OCI-LY1 (cell line): ENCODE data around the gene RABGAP1L.

ENCODE experiments used
- H2AFZ ChIP-seq: fragments of 200-600 bp; sonication (generic), shearing (Covaris generic); 2 replicates; pipeline ENCODE4 v1.6.0; 2014; ENCODE audit warnings: antibody characterized with exemption, mild to moderate bottlenecking, low read length
- H3F3A ChIP-seq: fragments of 200-600 bp; sonication (generic), shearing (Covaris generic); 2 replicates; pipeline ENCODE4 v1.6.0; 2014; ENCODE audit warnings: mild to moderate bottlenecking, antibody characterized with exemption, low read length, moderate library complexity; ENCODE audit not compliant: insufficient read depth
- H3K27ac ChIP-seq: fragments of 200-600 bp; sonication (generic); 2 replicates; pipeline ENCODE4 v1.5.1; 2014; ENCODE audit warnings: low read length, mixed run types, mild to moderate bottlenecking, low read depth; ENCODE audit not compliant: poor library complexity, severe bottlenecking
- H3K27me3 ChIP-seq: fragments of 200-600 bp; sonication (generic); 2 replicates; pipeline ENCODE4 v1.6.0; 2014; ENCODE audit warnings: antibody characterized with exemption, mild to moderate bottlenecking, low read length, moderate library complexity; ENCODE audit not compliant: insufficient read depth
- H3K36me3 ChIP-seq: fragments of 200-600 bp; sonication (generic); 2 replicates; pipeline ENCODE4 v1.6.1; 2014; ENCODE audit warnings: mild to moderate bottlenecking, antibody characterized with exemption, low read length, moderate library complexity, mixed read lengths; ENCODE audit not compliant: insufficient read depth
- H3K4me1 ChIP-seq: fragments of 200-600 bp; sonication (generic); 2 replicates; pipeline ENCODE4 v1.5.1; 2014; ENCODE audit warnings: mild to moderate bottlenecking, low read length, moderate library complexity; ENCODE audit not compliant: insufficient read depth, severe bottlenecking
- H3K4me2 ChIP-seq: fragments of 200-600 bp; sonication (generic), shearing (Covaris generic); 2 replicates; pipeline ENCODE4 v1.6.1; 2014; ENCODE audit warnings: low read length
- H3K4me3 ChIP-seq: fragments of 200-600 bp; sonication (generic); 2 replicates; pipeline ENCODE4 v1.5.1; 2014; ENCODE audit warnings: low read length, low read depth, mild to moderate bottlenecking, mixed read lengths; ENCODE audit not compliant: poor library complexity, severe bottlenecking
- H3K79me2 ChIP-seq: fragments of 200-600 bp; shearing (Covaris generic); 2 replicates; pipeline ENCODE4 v1.6.1; 2016; ENCODE audit warnings: mixed run types, low read length, mixed read lengths; ENCODE audit not compliant: insufficient read depth
- H3K9ac ChIP-seq: fragments of 200-600 bp; sonication (generic), shearing (Covaris generic); 2 replicates; pipeline ENCODE4 v1.6.1; 2014; ENCODE audit warnings: mild to moderate bottlenecking, low read length, mixed read lengths
- H3K9me2 ChIP-seq: fragments of 200-600 bp; sonication (generic), shearing (Covaris generic); 2 replicates; pipeline ENCODE4 v1.6.1; 2014; ENCODE audit warnings: low read depth, mild to moderate bottlenecking, low read length, mixed read lengths
- H3K9me3 ChIP-seq: fragments of 200-600 bp; shearing (Covaris generic); 2 replicates; pipeline ENCODE4 v1.6.1; 2014; ENCODE audit warnings: low read length, mixed read lengths
- H4K20me1 ChIP-seq: fragments of 200-600 bp; sonication (generic), shearing (Covaris generic); 2 replicates; pipeline ENCODE4 v1.6.0; 2016; ENCODE audit warnings: mild to moderate bottlenecking, low read length; ENCODE audit not compliant: insufficient read depth
- CTCF ChIP-seq: fragments of 200-600 bp; sonication (generic), shearing (Covaris generic); IDR thresholded peaks from 2 replicates; pipeline ENCODE4 v1.5.1; 2017; ENCODE audit warnings: mild to moderate bottlenecking, antibody characterized with exemption, low read length, moderate library complexity, mixed read lengths
- EZH2 ChIP-seq: fragments of 200-600 bp; sonication (generic), shearing (Covaris generic); IDR thresholded peaks from 2 replicates; pipeline ENCODE4 v1.8.0; 2017; ENCODE audit warnings: borderline replicate concordance, mixed run types, mild to moderate bottlenecking, antibody characterized with exemption, low read length, moderate library complexity, mixed read lengths

RABGAP1L gene

DNA sequence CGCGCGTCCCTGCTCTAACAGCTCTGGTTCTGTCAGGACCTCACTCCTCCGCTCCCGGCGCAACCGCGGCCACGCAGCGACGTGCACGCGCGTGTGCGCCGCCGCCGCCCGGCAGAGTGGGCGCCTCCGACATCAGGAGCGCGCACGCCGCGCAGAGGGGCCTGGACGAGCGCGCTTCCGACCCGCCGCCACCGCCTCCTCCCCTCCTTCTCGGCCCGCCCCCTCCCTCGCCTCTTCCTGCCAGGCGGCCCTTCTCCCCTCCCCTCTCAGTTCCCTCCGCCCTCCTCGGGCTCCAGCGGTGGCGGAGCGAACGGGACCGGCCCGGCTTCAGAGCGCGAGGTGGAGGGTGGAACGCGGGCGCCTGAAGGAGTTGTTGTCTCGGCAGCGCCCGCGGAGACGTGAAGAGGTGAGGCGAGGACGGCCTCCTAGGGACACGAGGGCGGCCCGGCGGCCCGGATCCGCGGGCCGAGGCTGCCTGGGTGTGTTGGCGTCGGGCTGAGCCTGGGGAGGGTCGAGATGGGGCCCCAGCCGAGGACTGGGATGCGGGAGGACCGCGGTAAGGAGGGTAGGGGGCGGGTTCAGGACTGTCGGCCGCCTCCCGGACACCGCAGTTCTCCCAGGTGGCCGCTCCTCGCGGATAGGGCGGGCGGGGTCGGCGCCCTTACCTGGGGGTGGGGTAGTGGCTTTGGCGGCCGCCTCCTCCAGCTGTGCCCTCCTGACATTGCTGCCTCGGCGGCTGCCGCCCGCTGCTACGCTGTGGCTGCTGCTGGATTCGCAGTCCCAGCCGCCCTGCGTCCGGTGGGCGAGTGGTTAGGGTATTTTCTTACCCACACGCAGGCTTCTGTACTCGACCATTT lies at the start of gene RABGAP1L:
Gene RABGAP1L (plus strand): TSS at position 269 of the 857 bp plus-strand sequence.
- no peaks in the 10 kb centered on the region for H3K9me3 ChIP-seq
- H3K79me2 ChIP-seq, result peaks cover 37% of the 10 kb centered on the region
- peak within 1 kb of the TSS; percentile 83 for H3K27ac ChIP-seq
- H3K36me3 ChIP-seq, result no peaks in the 10 kb centered on the region
- peak within 1 kb of the TSS; percentile 79 for H3K9ac ChIP-seq
- H3K9me2 ChIP-seq, result no peaks in the 10 kb centered on the region
- H3K4me3 ChIP-seq, result peak within 1 kb of the TSS; percentile 92
- H4K20me1 ChIP-seq, result no peaks in the 10 kb centered on the region
- TF ChIP-seq CTCF (no peak), EZH2 (no peak)
- no peaks in the 10 kb centered on the region for H3K27me3 ChIP-seq
- no peak within 1 kb of the TSS for H2AFZ ChIP-seq
- peaks cover 62% of the 10 kb centered on the region for H3K4me1 ChIP-seq
- peak within 1 kb of the TSS; percentile 94 for H3K4me2 ChIP-seq
- no peaks in the 10 kb centered on the region for H3F3A ChIP-seq

- Histone ChIP-seq H3K4me2 (no peak overlapping the region), H3F3A (no peaks in the 10 kb centered on the region), H3K27me3 (no peaks in the 10 kb centered on the region), H3K9me2 (no peaks in the 10 kb centered on the region), H4K20me1 (no peaks in the 10 kb centered on the region), H3K9me3 (no peaks in the 10 kb centered on the region), H2AFZ (no peak overlapping the region), H3K4me1 (peaks cover 12% of the 10 kb centered on the region), H3K4me3 (no peak overlapping the region), H3K27ac (no peak overlapping the region), H3K79me2 (no peaks in the 10 kb centered on the region), H3K36me3 (no peaks in the 10 kb centered on the region), H3K9ac (no peak overlapping the region)
- TF ChIP-seq CTCF, result no peak
- no peak for TF ChIP-seq EZH2
These were observed 49.3 kb upstream of the RABGAP1L start for GRCh38 chr1:174110053-174110452.

DNA sequence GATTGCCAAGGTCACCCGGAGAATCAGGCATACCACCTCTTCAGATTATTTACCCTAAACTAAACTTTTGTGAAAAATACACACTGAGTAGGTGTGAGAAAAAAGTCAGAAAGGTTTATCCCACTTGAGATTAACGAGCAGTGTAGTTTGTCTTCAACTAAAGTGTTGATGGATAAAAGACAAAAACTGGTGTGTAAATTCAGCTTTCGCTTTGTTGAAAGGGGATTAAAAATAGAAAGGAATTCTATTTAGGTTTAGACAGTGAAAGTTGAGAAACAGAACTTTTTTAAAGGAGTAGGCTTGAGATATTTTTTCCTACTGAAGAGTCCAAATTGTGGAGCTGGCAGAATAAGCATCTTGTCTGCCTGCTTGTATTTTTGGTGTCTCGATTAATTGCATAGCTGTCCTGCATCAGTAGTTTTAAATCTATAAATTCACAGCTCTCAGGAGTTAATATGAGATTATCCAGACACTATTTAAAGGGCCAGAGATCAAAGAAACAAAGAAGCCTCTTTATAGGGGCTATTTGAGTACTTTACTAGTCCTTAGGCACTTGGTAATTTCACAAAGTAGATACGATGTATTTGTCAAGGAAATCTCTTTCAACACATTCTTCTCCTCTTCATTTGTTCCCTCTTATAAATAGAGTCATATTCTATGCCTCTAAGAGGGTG lies 46.7 kb upstream of the RABGAP1L start:
- Histone ChIP-seq H4K20me1 (no peaks in the 10 kb centered on the region), H3K36me3 (no peaks in the 10 kb centered on the region), H3K27ac (no peak overlapping the region), H3K79me2 (no peaks in the 10 kb centered on the region), H3K9me2 (no peaks in the 10 kb centered on the region), H3K4me1 (peaks cover 12% of the 10 kb centered on the region), H3K4me2 (no peak overlapping the region), H3F3A (no peaks in the 10 kb centered on the region), H3K9ac (no peak overlapping the region), H2AFZ (no peak overlapping the region), H3K27me3 (no peaks in the 10 kb centered on the region), H3K4me3 (no peak overlapping the region), H3K9me3 (no peaks in the 10 kb centered on the region)
- TF ChIP-seq CTCF (no peak), EZH2 (no peak)
